SHP77 treated with DMSO at 0.1 percent for 48 hours (cell line): ENCODE data around the gene LDLRAD2.
"Not testable (repeated sequence)": the region's sequence is repeated elsewhere in the genome, so short reads cannot be mapped to it uniquely, and the experiment has no call there.

Experiments used
- DNase-seq: peaks from one replicate; lab custom pipeline; 2025; lab: John Stamatoyannopoulos, UW

LDLRAD2 gene

DNA sequence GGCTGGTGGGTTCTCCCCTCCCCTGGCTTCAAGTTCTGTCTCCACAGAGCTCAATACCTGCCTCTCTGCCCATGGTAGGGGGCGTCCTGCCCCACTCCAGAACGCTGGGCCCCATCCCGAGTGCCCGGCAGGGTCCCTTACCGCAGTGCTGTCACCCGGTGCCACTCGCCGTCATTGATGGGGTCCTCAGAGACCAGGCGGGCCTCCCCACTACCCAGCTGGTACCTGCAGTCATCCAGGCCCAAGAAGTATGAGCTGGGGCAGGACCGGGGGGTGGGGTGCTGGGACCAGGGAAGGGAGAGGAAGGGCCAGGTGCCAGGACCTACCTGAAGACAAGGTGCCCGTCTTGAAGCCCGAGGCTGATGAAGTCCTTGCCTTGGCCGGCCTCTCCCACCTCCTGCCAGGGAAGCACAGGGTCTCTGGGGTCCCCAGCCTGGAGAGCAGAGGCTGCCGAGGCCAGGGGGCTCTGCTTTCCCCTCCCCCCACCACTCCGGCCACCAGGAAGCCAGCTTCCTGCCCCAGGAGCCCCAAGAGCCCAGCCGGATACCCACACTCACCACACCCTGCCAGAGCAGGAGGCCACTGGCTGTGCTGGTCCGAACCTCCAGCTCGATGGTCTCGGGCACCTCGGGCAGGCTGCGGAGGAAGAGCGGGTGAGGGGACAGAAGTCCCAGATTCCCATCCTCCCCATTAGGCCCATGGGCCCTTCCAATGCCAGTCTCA is 12.1 kb downstream of the LDLRAD2 start:
- DNase-seq, result no peak

DNA sequence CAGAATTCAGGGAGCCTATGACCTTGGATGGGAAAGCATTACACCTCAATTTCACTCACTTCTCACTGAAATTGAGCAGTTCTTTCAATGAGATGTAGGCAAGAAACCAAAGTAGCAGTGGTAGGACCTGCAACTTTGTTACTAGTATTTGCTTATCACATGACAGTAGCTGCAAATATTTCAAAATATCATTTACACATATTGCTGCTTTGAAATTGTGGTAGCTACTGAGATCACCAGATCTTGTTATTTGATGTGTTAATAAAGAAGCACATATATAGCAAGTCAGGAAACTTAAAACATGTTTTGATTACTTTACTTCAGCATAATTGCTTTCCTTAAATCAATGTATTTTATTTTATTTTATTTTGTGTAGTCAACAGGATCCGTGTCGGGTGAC is 12.9 kb downstream of the LDLRAD2 start:
- DNase-seq, result no peak

DNA sequence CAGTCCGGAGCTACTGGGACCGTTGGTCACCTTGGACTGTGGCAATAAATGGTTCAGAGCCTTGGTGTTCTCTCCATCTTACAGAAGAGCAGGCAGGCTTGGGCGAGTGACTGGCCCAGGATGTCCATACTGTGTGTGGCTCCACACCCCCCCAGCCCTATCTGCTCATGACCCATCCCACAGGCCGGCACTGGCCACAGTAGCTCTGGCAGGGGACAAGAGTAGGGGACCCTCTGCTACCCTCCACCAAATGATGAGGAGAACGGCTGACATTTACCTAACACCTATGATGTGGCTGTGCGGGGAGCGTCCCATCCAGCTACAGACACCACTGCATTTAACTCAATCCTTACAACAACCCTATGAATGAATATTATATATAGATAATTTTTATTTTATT is 13.3 kb downstream of the LDLRAD2 start:
- no peak for DNase-seq

DNA sequence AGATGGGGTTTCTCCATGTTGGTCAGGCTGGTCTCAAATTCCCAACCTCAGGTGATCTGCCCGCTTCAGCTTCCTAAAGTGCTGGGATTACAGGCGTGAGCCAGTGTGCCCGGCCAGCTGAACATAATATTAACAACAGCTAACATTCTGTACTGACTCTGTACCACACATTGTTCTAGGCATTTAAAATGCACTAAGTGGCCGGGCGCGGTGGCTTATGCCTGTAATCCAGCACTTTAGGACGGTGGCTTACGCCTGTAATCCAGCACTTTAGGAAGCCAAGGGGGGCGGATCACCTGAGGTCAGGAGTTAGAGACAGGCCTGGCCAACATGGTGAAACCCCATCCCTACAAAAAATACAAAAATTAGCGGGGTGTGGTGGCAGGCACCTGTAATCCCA is 14.6 kb downstream of the LDLRAD2 start:
- not testable (repeated sequence) for DNase-seq

DNA sequence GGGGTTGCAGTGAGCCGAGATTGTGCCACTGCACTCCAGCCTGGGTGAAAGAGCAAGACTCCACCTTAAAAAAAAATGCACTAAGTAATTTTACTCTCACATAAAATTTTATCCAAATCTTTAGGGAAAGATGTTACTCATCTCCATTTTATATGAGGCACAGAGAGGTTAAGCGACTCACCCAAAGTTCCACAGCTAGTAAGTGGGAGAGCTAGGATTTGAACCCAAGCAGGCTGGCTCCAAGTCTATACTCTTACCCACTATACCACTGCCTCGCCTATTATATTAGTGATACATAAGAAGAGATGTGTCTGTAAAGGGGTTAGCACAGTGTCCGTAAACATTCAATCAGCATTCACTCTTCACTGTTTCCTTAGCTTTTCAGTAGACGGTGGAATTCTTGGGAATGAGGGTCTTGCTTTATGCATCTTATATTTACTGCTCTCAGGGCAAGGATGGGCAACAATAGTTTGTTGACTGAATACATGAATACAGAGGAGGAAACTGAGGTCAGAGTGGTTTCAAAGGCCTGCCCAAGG is 15.1 kb downstream of the LDLRAD2 start:
- DNase-seq, result no peak

DNA sequence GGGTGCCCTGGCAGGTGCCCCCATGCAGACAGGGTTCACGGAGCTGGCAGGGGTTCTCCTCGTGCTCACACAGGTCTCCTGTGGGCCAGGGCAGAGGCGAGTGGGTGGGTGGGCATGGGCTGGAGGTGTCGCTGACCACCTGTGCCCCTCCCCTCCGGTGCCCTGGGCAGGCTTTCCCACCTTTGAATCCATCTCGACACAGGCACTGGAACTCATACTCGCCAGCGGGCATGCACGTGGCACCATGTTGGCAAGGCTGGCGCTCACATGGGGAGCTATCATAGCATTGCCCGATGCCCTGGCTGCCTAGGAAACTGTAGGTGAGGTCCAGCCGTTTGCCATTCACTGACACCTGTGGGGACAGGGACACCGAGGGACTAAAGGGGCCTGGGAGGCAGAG is 16.0 kb downstream of the LDLRAD2 start:
- DNase-seq, result no peak

DNA sequence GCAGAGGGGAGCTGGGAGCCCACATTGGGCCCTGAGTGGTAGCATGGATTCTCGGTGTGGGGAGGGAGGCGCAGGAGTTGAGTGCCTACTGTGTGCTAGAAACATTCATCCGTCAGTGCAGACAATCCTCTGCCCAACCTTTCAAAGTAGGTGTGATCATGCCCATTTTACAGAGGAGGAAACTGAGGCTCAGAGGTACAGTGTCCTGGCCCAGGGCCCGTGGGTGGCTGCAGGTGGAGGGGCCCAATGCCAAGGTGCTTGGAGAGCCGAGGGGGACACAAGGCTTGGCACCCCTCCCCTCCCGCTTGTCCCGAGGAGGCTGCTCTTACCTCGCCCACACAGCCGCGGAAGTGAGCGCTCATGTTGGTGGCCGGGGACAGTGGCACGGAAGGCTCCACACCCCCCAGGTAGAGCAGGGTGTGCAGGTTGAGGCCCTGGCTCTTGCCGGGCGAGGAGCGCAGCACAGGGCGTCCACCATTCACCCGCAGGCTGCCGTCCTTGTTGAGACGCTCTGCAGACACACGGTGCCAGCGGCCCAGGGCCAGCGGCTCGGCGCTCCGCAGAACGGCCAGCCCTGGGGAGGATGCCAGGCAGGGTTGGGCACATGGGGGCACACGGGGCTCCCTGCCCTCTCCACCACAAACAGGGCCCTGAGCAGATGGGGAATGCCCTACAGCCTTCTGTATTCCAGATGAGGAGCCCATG is 16.6 kb downstream of the LDLRAD2 start:
- DNase-seq, result no peak

DNA sequence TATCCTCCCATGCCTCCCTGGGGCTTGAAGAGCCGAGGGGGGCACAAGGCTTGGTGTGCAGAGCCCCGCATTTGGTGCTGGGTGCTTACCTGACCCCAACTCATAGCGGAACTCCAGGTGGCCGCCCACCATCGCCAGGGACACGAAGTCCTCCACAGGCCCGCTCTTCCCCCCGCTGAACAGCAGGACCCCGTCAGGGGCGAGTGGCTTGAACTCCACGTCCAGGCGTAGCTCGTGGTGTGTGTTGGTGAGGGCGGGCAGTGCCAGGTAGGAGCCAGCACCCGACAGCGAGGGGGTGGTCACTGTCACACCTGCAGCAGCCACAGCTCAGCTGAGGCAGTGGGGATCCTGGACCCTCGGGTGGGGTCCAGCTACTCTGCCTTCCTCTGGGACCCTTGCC is 17.2 kb downstream of the LDLRAD2 start:
- DNase-seq, result no peak

DNA sequence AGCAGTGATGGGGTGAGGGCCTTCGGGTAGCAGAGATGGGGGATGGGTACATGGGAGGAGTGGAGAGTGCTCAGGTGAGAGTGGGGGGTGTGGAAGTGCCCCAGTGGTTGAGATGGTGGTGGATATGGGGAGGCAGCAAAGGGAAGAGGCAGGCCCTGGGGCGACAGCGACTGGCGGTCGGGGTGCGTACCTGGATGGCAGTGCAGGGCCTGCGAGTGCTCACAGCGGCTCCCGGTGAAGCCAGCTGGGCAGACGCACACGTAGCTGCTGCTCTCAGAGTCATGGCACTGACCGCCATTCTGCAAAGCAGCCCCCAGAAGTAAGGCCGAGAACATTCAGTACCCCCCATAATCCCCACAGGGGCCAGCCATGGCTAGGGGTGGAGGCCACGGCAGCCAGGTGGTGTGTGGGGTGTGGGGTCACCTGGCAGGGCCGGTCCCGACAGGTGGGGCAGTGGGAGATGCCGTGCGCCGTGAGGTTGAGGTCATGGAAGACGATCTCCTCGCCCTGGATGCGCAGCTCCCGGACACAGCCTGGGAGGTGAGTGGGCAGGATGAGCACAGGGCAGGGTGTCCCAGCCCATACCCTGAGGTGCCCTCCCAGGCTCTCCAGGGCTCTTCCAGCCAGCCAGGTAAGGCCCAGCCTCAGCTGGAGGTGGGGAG is 18.9 kb downstream of the LDLRAD2 start:
- no peak for DNase-seq

DNA sequence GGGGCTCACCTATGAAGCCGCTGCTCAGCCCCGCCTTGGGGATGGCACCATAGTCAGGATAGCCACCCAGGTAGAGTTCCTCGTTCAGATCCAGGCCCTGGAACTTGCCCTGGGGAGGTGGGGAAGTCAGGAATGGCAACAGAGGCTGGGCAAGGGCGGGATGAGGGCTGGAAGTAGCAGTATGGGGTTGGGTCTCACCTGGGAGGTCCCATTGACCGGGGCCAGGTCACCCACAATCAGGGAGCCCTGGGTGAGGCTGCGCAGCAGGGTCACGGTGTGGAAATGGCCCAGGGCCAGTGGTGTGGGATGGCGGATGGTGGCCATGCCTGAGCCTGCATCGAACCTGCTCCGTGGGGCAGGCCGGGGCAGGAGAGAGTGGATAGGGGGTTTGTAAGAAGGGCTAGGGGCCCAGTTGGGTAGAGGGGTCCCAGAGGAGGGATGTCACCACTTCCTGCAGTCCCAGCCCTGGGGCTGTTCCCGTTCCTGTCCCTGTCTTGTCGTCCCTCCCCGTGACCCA is 19.4 kb downstream of the LDLRAD2 start:
- no peak for DNase-seq

DNA sequence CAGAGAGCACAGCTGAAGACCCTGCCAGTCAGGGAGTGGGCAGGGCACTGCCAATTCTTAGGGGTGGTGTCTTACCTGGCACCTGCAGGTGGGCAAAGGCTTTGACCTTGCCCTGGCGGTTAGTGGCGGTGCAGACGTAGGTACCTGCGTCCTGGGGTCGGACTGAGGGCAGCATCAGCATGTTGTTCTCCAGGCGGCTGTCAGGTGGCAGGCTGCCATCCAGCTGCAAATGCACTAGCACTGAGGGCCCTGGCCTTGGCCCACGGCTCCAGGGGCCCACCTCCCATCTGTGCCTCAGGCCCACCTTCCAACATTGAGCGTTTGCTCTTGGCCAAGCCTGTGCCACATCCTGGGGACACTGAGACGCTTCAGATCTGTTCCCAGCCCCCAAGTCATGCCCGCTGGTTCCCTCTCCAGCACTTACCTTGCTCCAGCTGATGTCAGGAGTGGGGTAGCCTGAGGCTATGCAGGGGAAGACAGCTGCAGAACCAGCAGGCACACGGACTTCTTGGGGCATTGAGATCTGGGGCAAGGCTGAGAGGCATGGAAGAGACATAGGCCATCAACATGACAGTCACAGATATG is 21.4 kb downstream of the LDLRAD2 start:
- DNase-seq, result no peak

DNA sequence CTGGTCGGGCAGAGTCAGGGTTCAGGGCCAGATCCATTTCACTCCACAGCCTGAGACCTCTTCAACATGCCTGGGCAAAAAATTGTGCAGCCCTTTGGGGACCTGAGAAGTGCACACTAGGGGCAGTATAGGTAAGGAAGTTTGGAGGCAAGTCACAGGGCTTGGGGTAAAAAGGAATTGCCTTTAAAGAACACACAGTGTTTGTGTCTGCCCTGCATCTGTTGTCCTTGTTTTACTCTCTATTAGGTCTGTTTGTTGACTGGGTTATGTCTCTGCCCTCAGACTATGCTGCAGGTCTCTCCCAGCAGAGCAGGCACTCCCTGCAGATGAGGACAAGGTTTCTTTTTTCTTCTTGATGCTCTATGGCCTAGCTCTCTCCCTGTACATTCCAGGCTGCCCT is 22.0 kb downstream of the LDLRAD2 start:
- no peak for DNase-seq

DNA sequence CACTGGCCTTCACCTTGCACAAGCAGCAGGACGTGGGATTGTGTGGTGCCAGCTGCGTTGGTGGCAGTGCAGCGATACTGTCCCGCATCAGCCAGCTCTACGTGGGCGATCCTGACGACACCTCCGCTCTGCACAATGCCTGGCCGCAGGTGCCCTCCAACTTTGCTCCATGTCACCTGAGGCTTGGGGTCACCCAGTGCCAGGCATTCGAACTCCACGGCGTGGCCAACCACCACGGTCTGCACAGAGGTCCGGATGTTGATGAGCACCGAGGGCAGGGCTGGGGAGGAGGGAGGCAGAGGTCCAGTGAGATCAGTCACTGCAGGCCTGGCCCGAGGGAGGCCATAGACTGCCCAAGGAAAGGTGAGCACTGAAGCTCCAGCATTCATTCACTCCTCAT is 22.6 kb downstream of the LDLRAD2 start:
- no peak for DNase-seq

DNA sequence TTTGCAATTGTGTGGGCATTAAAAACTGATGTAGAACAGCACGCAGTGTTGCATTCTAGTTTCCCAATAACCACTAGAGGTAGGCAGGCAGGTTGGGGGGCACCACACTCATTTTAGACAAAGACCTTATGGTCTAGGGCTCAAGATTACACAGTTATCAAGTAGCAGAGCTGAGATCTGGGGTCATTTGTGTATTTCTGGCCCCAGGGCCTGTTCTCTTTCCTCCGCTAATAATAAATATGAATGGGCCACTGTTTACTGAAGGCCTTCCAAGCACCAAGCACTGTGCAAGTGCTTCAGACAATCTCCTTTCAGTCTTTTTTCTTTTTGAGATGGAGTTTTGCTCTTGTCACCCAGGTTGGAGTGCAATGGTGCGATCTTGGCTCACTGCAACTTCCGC is 23.9 kb downstream of the LDLRAD2 start:
- no peak for DNase-seq

DNA sequence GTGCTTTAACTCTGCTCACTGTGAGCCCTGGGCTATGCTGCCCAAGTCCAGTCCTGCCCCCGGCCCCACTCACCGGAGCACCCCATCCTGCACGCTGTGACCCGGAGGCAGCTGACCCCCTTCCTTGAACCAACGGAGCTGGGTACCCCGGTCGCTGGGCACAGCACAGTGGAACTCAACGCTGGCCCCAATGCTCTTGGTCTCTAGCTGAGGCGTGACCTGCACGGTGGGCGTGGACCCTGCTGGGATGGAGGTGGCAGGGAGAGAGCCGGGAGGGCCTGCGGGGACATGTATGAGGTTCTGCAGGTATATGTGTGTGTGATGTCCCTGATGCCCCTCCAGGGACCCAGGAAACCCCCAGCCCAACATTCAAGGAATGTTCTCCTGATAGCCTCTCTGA is 24.7 kb downstream of the LDLRAD2 start:
- no peak for DNase-seq

DNA sequence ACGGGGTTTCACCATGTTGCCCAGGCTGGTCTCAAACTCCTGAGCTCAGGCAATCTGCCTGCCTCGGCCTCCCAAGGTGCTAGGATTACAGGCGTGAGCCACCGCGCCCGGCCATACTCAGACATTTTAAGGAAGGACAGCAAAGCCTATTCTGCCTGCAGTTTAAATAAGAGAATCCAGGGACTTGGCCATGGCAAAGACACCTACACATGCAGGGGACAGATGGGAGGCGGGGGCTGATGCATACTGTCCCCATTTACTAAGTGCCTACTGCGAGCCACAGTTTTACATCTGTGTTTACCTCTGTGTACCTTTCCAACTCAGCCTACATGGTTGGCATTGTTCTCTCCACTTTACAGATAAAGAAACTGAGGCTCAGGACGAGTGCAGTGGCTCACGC is 25.4 kb downstream of the LDLRAD2 start:
- DNase-seq, result no peak

DNA sequence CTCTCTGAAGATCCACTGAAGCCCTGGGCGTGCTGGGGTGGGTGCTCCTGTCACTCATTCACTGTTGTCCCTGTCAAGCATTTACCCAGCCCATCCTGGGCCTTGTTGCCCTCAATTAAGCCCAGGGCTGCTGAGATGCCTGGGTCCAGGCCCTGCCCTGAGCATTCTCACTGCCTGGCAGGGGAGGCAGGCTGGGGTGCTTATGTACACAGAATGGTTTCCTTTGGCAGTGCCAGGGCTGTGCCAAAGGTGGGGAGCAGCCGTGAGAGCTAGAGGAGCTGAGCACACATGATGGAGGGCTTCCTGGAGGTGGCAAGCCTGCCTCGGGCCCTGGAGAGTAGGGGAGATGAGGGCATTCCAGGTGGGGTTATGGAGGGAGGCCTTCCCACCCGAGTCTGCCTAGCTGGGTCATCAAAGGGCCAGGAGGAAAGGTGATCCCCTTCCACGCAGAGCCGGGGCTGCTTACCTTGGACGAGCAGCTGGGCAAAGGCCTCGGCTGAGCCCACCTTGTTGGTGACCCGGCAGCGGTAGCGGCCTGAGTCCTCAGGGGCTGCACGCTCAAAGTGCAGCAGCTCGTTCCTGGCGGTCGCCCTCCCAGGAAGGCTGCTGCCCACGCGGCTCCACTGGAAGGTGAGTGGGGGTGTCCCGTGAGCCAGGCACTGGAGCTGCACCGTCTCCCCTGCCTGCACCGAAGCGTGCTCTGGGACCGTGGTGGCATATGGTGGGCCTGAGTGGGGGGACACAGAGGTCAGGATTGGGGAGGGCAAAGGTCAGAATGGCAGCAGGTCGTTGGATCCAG is 26.5 kb downstream of the LDLRAD2 start:
- no peak for DNase-seq

DNA sequence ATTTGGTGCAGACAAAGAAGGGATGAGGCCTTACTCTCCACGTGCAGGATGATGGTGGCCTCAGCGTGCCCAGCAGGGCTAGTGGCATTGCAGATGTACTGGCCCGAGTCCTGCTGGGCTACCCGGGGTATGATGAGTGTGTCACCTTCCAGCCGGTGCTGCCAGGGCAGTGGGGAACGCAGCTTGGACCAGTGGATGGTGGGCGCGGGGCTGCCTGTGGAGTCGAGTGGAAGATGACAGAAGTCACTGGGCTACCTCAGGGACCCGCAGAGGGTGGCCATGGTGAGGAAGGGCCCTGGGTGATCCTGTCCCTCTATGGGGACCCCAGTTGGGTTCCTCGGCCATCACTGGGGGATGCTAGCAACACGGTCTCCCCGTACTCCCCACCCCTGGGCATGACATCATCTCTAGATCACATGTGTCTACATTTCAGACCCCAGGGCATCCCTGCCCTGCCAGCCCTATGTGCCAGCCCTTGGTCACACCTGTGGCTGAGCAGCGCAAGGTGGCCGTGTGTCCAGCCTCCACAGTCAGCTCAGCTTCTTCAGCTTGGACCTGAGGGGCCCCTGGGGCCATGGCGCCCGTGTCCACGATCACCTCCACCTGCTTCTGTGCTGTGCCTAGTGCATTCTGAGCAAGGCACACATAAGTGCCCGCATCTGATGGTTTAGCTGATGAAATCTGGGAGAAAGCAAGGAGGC is 27.4 kb downstream of the LDLRAD2 start:
- DNase-seq, result no peak

DNA sequence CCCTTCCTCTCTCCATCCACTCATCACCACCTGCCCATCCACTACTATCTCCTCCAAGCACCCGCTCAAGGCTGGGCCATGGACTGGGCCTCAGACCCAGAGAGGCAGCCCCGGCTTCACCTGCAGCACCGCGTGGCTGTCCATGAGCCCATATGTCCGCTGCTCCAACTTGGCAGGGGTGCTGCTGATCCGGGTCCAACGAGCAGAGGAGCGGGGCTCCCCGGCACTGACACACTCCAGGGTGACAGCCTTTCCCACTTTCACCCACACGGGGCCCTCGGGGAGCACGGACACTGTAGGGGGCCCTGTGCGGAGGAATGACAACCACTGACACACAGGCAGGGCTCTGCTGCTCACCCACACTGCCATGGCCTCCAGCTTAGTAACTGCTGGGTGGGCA is 28.9 kb downstream of the LDLRAD2 start:
- DNase-seq, result no peak

DNA sequence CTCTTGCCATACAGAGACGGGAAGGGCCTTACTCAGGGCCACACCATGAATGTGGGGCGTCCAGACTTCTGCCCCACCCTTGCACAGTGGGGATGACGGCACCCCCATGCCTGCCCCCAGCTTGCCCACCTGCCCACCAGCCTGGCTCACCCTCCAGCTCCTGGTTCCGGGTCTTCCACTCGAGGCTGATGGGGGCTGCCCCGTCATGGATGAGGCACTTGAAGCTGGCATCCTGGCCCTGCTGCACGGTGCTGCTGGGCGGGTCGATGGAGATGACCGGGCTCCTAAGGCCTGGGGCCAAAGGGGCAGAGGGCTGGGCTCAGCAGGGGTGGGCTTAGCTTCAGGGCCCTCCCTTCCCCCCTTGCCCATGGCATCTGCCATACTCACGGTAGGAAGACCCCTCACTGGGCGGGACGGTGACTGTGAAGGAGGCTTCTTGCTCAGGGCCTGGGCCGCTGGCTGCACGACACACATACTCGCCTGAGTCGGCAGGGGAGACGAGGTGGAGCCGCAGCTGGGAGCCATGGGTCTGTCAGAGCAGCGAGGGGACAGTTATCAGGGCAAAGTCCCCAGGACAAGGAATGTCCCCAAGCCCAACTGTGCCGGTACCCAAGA is 29.9 kb downstream of the LDLRAD2 start:
- DNase-seq, result no peak
